Stimulated activated CD8-positive, alpha-beta memory T cell treated with anti-CD3 and anti-CD28 coated beads, Interleukin-12 subunit alpha, Interleukin-12 subunit beta, amount 100 ng/mL, for 24 hours (primary cell): Measurements from ENCODE around the gene TNFRSF11A.

ENCODE experiments used
- DNase-seq: peaks from one replicate; pipeline ENCODE4 v3.0.0-alpha.2; 2020; ENCODE audit errors: extremely low read depth

The TNFRSF11A gene

DNA sequence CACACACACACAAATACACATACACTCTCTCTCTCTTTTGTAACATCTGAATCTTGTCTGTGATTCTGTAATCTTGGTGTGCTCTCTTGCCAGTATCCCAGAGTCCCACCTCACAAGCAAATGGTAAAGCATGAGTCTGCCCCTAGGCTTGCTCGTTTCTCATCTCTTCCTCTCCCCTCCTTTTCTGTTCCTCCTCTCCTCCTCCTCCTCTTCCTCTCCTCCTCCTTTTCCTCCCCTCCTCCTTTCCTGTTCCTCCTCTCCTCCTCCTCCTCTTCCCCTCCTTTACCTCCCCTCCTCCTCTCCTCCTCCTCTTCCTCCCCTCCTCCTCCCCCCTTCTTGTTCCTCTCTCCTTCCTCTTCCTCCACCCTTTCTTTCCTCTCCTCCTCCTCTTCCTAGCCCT lies 59.0 kb downstream of the TNFRSF11A start:
- no peak for DNase-seq

DNA sequence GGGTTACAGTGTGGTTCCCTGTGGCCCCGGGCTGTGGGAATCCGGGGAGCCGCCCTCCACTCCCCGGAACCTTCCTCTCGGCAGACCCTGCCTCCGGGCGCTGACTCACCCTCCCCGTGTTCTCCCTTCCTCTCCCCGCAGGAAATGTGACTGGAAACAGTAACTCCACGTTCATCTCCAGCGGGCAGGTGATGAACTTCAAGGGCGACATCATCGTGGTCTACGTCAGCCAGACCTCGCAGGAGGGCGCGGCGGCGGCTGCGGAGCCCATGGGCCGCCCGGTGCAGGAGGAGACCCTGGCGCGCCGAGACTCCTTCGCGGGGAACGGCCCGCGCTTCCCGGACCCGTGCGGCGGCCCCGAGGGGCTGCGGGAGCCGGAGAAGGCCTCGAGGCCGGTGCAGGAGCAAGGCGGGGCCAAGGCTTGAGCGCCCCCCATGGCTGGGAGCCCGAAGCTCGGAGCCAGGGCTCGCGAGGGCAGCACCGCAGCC lies 59.5 kb downstream of the TNFRSF11A start:
- no peak for DNase-seq

DNA sequence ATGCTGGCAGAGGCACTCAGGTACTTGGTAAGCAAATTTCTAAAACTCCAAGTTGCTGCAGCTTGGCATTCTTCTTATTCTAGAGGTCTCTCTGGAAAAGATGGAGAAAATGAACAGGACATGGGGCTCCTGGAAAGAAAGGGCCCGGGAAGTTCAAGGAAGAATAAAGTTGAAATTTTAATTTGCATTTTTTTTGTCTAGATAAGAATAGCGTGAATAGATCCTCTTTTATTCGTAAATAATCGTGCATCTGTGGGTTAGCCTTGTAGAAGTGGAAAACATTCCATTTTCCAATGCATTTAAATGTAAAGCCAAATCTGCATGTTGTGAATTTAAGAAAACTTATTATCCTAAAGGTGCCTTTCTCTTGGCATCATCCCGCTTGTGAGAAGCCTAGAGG lies 61.0 kb downstream of the TNFRSF11A start:
- DNase-seq = no peak

DNA sequence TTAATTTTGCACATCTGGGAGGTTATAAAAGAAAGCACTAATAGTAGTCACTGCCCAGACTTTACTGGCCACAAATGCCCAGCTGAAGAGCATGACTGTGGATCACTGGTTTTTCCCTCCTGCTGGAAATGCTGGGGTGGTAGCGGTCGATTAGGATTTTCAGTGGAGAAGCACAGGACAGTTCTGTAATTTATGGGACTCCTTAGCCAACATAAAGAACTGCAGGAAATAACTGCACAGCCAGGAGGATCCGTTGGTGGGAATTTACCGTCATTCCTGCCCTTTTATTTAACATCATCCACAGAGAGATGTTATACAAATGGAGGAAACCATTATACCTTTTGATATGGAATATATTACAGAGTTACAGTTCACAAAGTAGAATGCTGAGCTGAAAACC lies 61.5 kb downstream of the TNFRSF11A start:
- no peak for DNase-seq

DNA sequence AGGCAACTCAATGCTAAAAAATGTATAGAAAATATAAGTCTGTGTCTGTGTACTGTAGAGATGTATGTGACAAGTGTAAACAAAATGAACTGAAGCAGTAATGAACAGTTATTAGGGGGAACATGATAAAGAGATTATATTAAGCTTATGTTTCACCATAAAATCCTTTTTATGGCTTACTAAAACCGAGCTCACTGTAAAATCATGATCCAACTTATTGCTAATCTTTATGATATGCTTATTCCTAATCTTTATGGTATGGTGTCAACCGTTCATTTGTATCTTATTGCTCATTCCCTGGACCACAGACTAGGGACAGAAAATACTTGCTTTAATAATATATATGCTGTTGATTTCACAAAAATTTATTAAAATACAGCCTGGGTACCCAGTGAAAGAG lies 62.1 kb downstream of the TNFRSF11A start:
- DNase-seq = no peak

DNA sequence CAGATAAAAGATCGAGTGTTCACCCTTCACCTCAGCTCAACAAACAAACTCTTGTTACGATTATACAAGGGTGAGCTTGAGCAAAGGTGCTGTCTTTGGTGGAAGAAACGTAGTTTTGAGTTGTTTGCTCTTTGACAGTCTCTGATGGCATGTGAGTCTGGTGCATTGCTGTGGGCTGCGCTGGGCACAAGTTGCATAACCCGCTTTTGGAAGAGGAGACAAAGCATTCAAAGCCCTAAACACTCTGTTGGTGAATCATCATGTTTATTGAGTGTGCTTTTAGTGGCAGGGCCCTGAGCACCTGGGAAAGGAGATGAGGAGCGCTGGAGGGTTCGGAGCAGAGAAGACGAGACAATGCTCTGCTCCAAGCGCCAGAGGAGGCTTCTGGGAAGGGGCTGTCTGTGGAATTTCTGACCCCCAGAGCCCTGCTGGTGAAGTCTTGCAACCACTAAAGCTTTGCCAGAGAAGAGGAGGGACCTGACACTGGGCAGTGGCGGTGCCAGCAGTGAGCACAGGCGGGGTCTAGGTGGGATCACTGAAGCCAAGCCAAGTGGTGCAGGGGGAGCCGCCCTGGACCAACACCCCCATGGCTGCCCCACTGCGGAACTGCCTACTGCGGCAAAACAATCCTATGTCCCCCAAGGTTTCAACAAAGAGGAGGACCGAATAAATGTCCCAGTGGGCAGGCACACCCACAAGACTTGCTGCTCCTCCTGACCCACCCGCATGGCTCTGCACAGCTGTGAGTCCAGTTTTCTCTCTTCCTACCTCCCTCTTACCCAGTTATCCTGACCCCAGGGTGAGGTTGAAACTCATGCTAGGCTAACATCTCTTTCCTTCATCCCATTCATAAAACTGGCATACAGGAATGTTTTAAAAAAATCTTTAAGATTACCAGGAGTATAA lies 64.0 kb downstream of the TNFRSF11A start:
- no peak for DNase-seq

DNA sequence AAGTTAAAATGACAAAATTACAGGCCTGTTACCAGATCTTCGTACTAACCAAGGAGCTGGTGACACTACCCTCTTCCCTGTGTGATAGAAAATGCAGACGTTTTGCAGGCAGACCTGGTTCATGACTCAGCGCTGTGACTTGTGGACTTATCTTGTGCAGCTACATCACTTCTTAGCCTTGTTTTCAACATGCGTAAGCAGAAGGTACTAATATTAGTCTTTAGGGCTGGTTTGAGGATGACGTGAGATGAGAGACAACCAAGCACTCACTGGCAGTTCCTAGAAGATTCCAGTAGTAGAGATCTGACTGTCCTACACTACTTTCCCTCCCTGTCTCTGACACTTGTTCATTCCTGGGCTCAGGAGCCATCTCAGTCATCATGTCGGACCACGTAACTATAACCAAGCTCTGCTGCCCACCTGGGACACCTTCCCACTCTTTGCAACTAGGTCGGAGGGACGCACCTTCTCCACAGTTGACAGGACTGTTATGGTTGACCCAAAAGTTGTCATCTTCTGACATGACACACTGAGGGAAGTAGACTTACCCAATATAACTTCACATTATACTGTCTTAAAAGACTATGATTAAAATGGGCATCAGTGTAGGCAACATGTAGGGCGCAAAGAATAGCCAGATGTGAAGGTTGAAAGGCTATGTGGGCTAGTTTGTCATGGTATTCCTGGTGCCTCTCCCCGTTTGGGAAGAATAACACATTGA lies 64.8 kb downstream of the TNFRSF11A start:
- no peak for DNase-seq

DNA sequence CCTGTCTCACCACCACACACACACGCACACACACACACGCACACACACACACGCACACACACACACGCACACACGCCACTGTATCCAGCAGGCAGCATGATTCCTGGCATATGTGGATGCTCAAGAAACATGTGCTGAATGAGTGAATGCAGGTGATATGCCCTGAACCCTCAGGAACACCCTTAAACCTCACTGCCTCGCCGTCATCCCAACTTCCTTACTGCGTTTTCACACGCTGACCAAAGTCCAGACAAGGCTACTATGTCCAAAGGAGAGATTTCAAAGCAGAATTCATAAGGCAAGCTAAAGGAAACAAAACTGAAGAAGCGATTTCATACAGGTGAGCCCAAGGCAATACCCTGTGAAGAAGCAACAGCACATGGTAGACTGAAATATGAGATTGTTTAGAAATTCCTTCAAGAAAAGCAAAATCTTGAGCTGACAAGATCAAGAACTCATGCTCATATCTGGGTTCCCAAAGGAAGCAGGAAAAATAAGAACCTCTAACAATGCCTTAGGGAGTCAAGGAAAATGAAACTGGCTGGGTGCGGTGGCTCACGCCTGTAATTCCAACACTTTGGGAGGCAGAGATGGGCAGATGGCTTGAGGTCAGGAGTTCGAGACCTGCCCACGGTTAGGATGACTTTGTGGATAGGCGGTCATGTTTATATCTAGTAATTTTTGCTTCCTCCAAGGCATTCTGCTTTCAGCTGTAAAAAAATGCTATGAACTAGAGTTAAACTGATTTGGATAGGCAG lies 69.1 kb downstream of the TNFRSF11A start:
- no peak for DNase-seq

DNA sequence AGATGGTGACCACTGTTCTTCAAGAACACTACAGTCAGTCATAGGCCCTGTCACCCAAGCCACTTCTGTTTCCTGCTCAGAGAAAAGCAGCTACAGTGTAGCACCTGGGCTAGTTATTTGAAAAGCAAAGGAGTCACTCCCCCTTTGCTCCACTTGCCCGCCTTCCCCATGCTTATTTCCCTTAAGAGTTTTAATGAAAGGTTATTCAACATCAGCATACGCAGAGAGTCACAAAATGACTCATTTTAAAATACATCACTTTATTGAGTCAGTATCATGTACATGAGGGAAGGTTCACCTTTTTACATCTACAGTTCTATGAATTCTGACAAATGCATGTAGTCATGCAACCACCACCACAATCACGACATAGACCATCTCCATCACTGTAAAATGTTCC lies 71.3 kb downstream of the TNFRSF11A start:
- DNase-seq = no peak

DNA sequence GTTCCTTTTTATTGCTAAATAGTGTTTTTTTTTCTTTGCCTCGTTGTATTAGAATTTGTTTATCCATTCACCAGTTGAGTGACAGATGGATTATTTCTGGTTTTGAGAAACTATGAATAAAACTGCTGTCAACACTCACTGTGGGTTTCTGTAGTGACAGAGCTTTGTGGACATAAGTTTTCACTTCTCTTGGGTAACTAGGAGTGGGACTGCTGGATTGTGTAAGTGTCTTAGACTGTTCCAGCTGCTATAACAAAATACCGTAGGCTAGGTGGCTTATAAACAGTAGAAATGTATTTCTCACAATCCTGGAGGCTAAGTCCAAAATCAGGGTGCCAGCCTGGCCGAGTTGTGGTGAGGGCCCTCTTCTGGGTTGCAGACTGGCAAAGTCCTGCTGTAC lies 71.9 kb downstream of the TNFRSF11A start:
- DNase-seq = no peak

DNA sequence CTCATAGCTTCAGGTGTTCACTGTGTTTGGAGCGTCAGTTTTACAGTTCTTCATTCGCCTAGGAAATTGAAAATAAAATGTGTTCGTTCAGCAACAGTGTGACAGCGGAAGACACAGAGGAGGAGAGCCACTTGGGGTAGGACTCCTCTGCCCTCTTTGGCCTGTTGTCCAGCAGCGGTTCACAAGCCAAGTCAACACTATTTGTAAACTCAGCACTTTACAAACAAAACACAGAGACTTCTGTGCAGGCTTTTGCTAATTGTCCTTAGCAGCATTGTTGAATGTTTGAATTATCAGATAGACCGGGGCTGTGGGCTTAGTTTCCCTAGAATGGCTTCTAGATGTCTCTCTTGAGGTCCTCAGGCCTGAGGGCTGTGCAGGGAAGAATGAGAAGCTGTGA lies 73.2 kb downstream of the TNFRSF11A start:
- DNase-seq = no peak

DNA sequence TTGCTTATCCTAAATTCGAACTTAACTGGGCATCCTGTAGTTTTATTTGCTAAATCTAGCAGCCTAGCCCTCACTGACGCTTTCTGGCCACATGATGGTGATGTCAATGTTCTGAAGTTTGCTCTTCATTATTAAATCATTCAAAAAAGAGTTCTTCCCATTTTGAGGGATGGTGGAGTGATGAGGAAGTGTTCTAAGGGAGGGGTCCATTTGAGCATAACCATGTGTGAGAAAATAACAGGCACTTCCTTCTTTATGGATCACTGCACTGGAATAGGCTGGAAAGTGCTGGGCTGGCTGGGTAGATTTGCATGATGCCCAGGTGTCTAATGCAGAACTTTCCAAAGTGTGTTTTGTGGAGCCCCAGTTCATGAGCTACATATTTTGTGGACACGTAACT lies 74.2 kb downstream of the TNFRSF11A start:
- DNase-seq = no peak

DNA sequence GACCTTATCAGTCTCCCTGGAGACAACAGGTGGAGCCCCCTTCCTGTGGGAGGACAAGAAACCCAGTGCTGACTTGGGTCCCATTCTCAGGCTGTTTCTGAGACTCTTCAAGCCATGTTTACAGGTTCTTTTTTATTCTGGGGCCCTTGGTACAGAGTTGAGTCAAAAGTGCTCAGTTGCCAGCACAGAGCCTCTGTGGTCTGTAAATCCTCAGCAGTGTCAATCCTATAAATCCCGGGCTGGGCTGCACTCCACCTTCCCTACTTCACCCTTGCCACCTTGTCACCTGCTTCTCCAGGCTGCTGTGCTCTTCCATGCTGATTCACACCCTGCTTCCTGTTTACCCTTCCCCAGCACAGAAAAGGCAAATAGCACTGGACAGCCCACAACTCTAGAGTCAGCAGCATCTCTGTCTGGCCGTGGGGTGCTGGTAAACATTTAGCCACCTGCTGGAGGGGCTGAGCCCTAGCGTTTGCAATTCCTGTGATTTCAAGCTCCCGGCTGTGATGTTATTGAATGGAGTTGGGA lies 74.7 kb downstream of the TNFRSF11A start:
- DNase-seq = no peak

DNA sequence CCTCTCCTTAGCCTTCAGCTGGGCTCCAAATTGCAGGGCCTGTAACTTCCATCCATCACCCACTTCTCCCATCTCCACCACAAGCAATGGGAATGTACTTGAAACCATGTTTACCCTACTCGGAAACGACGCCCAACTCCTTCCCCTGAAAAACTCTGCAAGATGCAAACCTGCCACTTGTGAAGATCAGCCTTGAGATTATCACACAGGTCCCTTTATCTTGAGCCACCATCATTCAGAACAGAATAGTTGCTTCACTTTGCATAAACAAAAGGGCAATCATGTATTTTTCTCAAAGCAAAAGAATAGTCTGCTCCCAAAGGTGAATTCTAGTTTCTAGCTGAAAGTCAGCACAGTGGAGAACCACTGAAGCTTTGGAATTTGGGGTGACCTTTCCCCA lies 75.8 kb downstream of the TNFRSF11A start:
- DNase-seq = no peak

DNA sequence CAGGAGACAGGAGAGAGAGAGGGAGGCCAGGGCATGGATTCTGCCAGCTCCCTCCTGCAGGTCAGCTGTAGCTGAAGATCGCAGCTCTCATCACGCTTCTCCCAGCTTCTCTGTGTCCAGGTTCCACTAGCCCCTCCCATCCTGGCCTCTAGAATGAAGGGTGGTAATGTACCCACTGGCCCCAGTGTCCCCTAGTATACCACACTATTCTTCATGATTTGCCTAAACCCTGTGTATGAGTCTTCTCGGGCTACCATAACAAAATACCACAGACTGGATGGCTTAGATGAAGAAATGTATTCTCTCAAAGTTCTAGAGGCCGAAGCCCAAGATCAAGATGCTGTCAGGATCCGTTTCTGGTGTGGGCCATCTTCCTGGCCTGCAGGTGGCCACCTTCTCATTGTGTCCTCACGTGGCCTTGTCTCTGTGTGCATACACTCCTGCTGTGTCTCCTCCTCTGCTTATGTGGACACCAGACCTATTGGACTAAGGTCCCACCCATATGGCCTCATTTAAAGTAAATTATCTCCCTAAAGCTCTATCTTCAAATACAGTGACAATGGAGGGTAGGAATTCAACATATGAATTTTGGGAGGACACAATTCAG lies 77.3 kb downstream of the TNFRSF11A start:
- no peak for DNase-seq

DNA sequence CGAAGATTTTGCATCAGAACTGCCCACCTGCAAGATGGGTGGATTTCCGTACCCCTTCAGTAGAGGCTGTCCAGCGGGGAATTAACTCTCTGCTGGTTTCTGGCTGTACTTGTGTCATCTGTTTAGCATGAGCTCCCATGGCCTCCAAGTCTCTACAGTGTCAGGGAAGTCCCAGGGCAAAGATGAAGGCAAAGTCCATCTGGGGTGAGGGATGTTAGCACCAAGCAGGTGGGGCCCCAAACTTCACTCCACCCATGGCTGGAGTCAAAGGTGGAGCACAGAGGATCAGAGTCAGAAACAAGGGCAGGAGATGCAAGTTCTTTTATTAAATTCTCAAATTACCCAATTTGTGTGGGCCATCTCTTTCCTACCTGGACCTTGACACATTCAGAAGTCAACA lies 78.0 kb downstream of the TNFRSF11A start:
- no peak for DNase-seq

DNA sequence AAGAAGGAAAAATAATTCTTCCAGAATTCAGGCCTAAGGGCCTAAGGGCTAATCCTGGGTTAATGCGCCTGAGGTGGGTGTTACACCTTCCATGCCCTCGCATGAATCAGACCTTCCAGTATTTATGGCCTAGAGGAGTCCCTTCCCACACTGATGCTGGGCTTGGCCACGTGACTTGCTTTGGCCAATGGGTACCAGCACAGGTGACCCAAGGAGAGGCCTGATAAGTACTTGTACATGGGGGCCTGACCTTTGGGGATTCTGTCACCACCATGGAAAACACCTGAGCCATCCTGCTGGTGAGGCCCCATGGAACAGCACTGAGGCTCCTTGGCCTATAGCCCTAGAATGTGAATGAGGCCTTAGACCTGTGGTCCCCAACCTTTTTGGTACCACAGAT lies 79.8 kb downstream of the TNFRSF11A start:
- DNase-seq = no peak

DNA sequence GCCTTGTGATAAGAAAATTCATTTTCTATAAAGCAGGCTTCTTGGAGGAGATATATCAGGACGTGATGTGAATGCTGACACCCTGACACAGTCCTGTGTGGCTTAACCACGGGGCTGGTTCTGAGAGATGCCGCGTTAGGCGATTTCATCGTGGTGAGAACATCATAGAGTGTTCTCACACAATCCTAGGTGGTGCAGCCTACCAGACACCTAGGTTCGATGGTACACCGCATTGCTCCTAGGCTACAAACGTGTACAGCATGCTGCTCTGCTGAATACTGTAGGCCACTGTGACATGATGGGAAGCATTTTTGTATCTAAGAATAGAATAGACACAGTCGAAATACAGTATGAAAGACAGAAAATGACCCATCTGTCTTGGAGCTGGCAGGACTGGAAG lies 82.5 kb downstream of the TNFRSF11A start:
- DNase-seq = no peak

DNA sequence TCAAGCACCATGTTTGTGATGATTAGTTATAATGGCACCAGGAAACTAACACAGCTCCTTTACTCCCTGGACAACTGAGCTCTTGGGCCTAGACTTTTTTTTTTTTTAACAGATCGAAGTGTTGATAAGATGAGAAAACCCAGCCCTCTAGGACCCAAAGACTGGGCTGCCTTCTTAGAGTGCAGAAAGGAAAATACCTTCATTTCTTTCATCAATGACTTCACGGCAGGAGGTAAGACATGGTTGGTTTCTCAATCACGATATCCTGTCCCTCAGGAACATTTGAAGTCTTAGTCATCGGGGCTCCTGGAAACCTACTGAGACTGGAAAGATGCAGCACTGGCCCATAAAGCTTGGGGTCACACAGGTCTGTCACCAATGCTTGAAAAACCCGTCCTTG lies 84.7 kb downstream of the TNFRSF11A start:
- DNase-seq = no peak

DNA sequence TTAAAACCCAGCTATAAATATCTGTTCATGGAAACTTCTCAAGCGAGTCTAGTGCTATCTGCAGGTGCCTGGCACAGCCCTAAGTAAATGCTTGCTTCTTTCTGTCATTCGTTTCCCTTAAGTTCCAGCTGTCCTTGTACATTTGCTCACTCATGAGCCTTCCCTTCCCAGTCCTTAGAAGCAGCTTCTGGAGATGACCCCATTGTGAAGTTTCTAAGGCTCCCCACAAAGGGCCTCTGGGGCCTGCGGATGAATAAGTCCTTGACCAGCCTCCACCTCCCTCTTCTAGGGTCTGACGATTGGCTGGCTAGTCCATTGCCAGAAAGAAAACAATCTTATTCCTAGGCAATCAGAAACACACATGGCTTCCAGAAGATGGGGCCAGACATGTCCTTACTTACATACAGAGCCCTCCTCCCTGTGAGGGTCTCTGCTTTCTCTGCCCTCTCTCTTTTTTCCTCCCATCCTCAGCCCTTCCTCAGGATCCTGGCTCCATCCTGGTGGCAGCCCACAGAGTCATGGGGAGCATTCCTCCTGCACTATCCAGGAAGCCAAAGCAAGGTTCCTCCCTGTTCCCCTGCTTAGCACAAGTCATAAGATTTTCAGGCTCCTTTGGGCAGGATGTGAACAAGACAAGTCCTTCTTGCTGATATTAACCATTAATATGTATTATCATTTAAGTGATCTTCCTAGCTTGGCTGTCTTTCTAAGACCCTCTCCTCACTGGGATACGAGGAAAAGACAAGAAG lies 87.3 kb downstream of the TNFRSF11A start:
- DNase-seq = no peak

DNA sequence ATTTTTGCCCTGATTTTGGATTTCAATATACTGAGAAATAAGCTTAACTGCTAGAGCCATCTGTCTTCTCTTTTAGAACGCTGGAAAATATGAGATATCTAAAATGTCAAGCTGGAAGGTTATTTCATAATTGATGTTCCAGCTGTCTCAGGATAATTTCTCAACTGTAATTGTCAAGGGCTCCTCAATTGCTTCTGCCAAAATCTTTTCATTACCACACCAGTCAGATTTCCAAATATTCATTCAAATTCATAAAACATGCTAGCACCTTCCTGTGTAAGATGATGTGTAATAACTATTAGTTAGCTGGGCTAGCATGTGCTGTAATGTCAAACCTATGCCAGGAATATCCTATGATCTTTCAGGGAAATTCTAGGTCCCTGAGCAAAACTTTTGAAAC lies 88.1 kb downstream of the TNFRSF11A start:
- no peak for DNase-seq
